GM12864 (cell line): ENCODE results near the gene SPTLC1.
"Not testable (repeated sequence)": the region's sequence is repeated elsewhere in the genome, so short reads cannot be mapped to it uniquely, and the experiment has no call there.

Experiments
- DNase-seq: peaks from one replicate; pipeline ENCODE4 v3.0.0-alpha.2; 2011; ENCODE audit warnings: low read depth
- H3K4me3 ChIP-seq: 2 replicates; pipeline ENCODE4 v1.5.1; 2011; ENCODE audit warnings: mild to moderate bottlenecking, low read depth, low read length, control low read depth
- CTCF ChIP-seq: IDR thresholded peaks from 2 replicates; pipeline ENCODE4 v1.5.1; 2011; ENCODE audit warnings: low read depth, mild to moderate bottlenecking, moderate library complexity, low read length, control low read depth, inconsistent platforms; ENCODE audit errors: missing control alignments

SPTLC1 gene

GRCh38 chr9:92115071-92115858 lies at the start of gene SPTLC1:
Gene SPTLC1, minus strand, starts transcription at chr9:92115413. Its CDS starts 43 bp downstream, at chr9:92115370.
- H3K4me3 ChIP-seq = peak within 1 kb of the TSS; percentile 69
- TF ChIP-seq CTCF = no peak
- peak; percentile 81 for DNase-seq

GRCh38 chr9:92164975-92165374 lies 49.8 kb upstream of the SPTLC1 start:
- no peak for TF ChIP-seq CTCF
- DNase-seq = no peak

GRCh38 chr9:92164490-92164889 lies 49.3 kb upstream of the SPTLC1 start:
- no peak for TF ChIP-seq CTCF
- H3K4me3 ChIP-seq = no peak overlapping the region
- DNase-seq = no peak

More at GRCh38 chr9:92164975-92165374, 49.8 kb upstream of the SPTLC1 start:
- H3K4me3 ChIP-seq = no peak overlapping the region

- no peak for TF ChIP-seq CTCF
- no peak for DNase-seq
Observed at GRCh38 chr9:92163276-92163675, 48.1 kb upstream of the SPTLC1 start.

GRCh38 chr9:92160786-92161185 lies 45.6 kb upstream of the SPTLC1 start:
- no peak overlapping the region for H3K4me3 ChIP-seq
- no peak for TF ChIP-seq CTCF

More at GRCh38 chr9:92163276-92163675, 48.1 kb upstream of the SPTLC1 start:
- no peak overlapping the region for H3K4me3 ChIP-seq

GRCh38 chr9:92159058-92159457 lies 43.8 kb upstream of the SPTLC1 start:
- TF ChIP-seq CTCF = no peak
- no peak for DNase-seq
- H3K4me3 ChIP-seq = no peak overlapping the region

More at GRCh38 chr9:92160786-92161185, 45.6 kb upstream of the SPTLC1 start:
- no peak for DNase-seq

GRCh38 chr9:92158097-92158601 lies 42.9 kb upstream of the SPTLC1 start:
- no peak for TF ChIP-seq CTCF
- H3K4me3 ChIP-seq = no peak overlapping the region
- no peak for DNase-seq

- not testable (repeated sequence) for DNase-seq, H3K4me3 ChIP-seq
Observed at GRCh38 chr9:92155736-92156135, 40.5 kb upstream of the SPTLC1 start.
